Measurements from ENCODE around the gene DGKD.

Gene DGKD

DNA sequence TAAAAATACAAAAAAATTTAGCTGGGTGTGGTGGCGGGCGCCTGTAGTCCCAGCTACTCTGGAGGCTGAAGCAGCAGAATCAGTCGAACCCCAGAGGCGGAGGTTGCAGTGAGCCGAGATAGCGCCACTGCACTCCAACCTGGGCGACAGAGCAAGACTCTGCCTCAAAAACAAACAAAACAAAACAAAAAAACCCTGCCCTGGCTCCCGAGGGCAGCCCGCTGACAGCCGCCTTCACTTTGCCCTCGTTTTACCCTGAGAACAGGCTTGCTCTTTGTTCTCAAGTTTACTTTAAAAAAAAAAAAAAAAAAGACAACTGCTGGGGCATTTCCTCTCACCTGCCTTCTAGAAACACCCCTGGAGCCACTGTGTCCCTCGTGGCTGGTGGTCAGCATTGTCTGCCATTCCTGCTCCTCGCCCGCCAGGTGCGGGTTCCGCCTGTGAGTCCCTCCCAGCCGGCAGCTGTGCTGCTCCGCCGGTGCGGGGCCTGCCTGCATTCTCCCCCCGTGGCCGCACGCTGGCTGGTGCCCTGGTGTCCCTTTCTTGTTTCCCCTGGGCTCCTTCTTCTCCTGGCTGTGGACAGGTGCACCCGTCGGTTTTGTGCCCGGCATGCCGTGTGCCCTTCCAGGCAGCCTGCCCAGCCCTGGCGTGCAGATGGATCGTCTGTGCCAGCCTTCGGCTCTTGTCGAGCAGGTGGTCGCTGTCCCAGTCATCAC, 106.6 kb downstream of the DGKD start:
- Histone ChIP-seq H3K4me3 (ENCODE audit: low read length, poor library complexity, severe bottlenecking) (no peak overlapping the region), H3K27me3 (ENCODE audit: insufficient read depth, low read length, poor library complexity, severe bottlenecking) (no peaks in the 10 kb centered on the region), H3K36me3 (ENCODE audit: insufficient read depth, low read length) (peaks cover 83% of the 10 kb centered on the region; the same call in 1 of the 2 replicates), H3K9me2 (replicated peaks; ENCODE audit: low read depth, low read length) (no peaks in the 10 kb centered on the region), H3K4me2 (ENCODE audit: low read depth, low read length, poor library complexity, severe bottlenecking) (no peak overlapping the region), H4K20me1 (ENCODE audit: insufficient read depth, low read length, poor library complexity, severe bottlenecking) (no peaks in the 10 kb centered on the region), H2AFZ (ENCODE audit: low read length) (no peak overlapping the region), H3K79me2 (ENCODE audit: insufficient read depth, low read length) (no peaks in the 10 kb centered on the region), H3K4me1 (ENCODE audit: insufficient read depth, low read length, poor library complexity, severe bottlenecking) (no peaks in the 10 kb centered on the region), H3K9me3 (ENCODE audit: insufficient read depth, low read depth, low read length) (no peaks in the 10 kb centered on the region), H3K9ac (ENCODE audit: low read depth, low read length, poor library complexity, severe bottlenecking) (no peak overlapping the region), H3F3A (ENCODE audit: low read depth) (no peaks in the 10 kb centered on the region)
- TF ChIP-seq CTCF (conservative IDR thresholded peaks at IDR 0.05; ENCODE audit: low read length) (no peak), EZH2phosphoT487 (IDR thresholded peaks at IDR 0.05; ENCODE audit: borderline replicate concordance) (no peak)

DNA sequence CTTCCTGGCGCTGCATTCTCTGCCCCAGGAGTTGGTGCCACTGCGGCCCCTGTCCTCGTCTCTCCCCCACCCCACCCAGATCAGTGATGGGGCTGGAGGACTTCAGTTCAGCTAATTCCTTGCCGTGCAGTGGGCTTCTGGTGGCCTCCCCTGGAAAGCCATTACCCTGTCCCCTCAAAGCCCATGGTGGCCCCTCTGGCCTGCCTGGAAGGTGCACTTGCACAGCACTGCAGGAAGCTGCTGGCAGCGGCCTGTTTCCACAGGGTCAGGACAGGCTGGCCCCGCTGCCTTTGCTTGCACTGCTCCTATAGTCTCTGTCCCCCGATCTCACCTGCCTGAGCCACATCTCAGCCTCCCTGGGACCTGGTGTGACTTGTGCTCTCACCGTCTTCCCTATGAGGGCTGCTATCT, 107.2 kb downstream of the DGKD start:
- Histone ChIP-seq H3K9me3 (ENCODE audit: insufficient read depth, low read depth, low read length) (no peaks in the 10 kb centered on the region), H3K27me3 (ENCODE audit: insufficient read depth, low read length, poor library complexity, severe bottlenecking) (no peaks in the 10 kb centered on the region), H3F3A (ENCODE audit: low read depth) (no peaks in the 10 kb centered on the region), H3K9me2 (replicated peaks; ENCODE audit: low read depth, low read length) (no peaks in the 10 kb centered on the region), H2AFZ (ENCODE audit: low read length) (no peak overlapping the region), H4K20me1 (ENCODE audit: insufficient read depth, low read length, poor library complexity, severe bottlenecking) (no peaks in the 10 kb centered on the region), H3K4me3 (ENCODE audit: low read length, poor library complexity, severe bottlenecking) (no peak overlapping the region), H3K9ac (ENCODE audit: low read depth, low read length, poor library complexity, severe bottlenecking) (no peak overlapping the region), H3K4me1 (ENCODE audit: insufficient read depth, low read length, poor library complexity, severe bottlenecking) (no peaks in the 10 kb centered on the region), H3K36me3 (ENCODE audit: insufficient read depth, low read length) (peaks cover 79% of the 10 kb centered on the region; the same call in 1 of the 2 replicates), H3K4me2 (ENCODE audit: low read depth, low read length, poor library complexity, severe bottlenecking) (no peak overlapping the region), H3K79me2 (ENCODE audit: insufficient read depth, low read length) (no peaks in the 10 kb centered on the region)
- TF ChIP-seq CTCF (conservative IDR thresholded peaks at IDR 0.05; ENCODE audit: low read length): no peak
- TF ChIP-seq EZH2phosphoT487 (IDR thresholded peaks at IDR 0.05; ENCODE audit: borderline replicate concordance): no peak

- H3K27me3 ChIP-seq (ENCODE audit: insufficient read depth, low read length, poor library complexity, severe bottlenecking): no peaks in the 10 kb centered on the region
- H3K4me2 ChIP-seq (ENCODE audit: low read depth, low read length, poor library complexity, severe bottlenecking): no peak overlapping the region
- H3F3A ChIP-seq (ENCODE audit: low read depth): no peaks in the 10 kb centered on the region
- no peaks in the 10 kb centered on the region for H3K4me1 ChIP-seq (ENCODE audit: insufficient read depth, low read length, poor library complexity, severe bottlenecking)
- no peaks in the 10 kb centered on the region for H3K9me2 ChIP-seq (replicated peaks; ENCODE audit: low read depth, low read length)
- H2AFZ ChIP-seq (ENCODE audit: low read length): no peak overlapping the region
- H3K4me3 ChIP-seq (ENCODE audit: low read length, poor library complexity, severe bottlenecking): no peak overlapping the region
- no peaks in the 10 kb centered on the region for H3K79me2 ChIP-seq (ENCODE audit: insufficient read depth, low read length)
- H4K20me1 ChIP-seq (ENCODE audit: insufficient read depth, low read length, poor library complexity, severe bottlenecking): no peaks in the 10 kb centered on the region
- TF ChIP-seq CTCF (conservative IDR thresholded peaks at IDR 0.05; ENCODE audit: low read length) (no peak), EZH2phosphoT487 (IDR thresholded peaks at IDR 0.05; ENCODE audit: borderline replicate concordance) (no peak)
- H3K9me3 ChIP-seq (ENCODE audit: insufficient read depth, low read depth, low read length): no peaks in the 10 kb centered on the region
- no peak overlapping the region for H3K9ac ChIP-seq (ENCODE audit: low read depth, low read length, poor library complexity, severe bottlenecking)
- peaks cover 79% of the 10 kb centered on the region; the same call in 1 of the 2 replicates for H3K36me3 ChIP-seq (ENCODE audit: insufficient read depth, low read length)
These were observed 108.0 kb downstream of the DGKD start for GRCh38 chr2:233462202-233462785.

All from Loucy (cell line).